Glutamatergic neuron (in vitro differentiated cells): ENCODE measurements around the gene PRDX5. TPM values are rescaled to one million over a fixed set of nuclear protein-coding genes. Genes with fewer than 3 reads are reported as not detected.

ENCODE experiments used
- DNase-seq: peaks from one replicate; pipeline ENCODE4 v3.0.0; 2022
- H3K27ac Mint-ChIP-seq: one replicate; pipeline ENCODE4 v1.8.0; 2020; ENCODE audit warnings: mild to moderate bottlenecking, mixed read lengths, inconsistent platforms; ENCODE audit not compliant: unreplicated experiment
- H3K27me3 Mint-ChIP-seq: one replicate; pipeline ENCODE4 v1.8.0; 2020; ENCODE audit warnings: mild to moderate bottlenecking, moderate library complexity, mixed read lengths, inconsistent platforms; ENCODE audit not compliant: unreplicated experiment
- H3K36me3 Mint-ChIP-seq: one replicate; pipeline ENCODE4 v1.8.0; 2020; ENCODE audit warnings: mild to moderate bottlenecking, mixed read lengths, inconsistent platforms; ENCODE audit not compliant: unreplicated experiment
- H3K4me1 Mint-ChIP-seq: one replicate; pipeline ENCODE4 v1.8.0; 2020; ENCODE audit warnings: mild to moderate bottlenecking, low read depth, mixed read lengths, inconsistent platforms; ENCODE audit not compliant: unreplicated experiment
- H3K4me3 Mint-ChIP-seq: one replicate; pipeline ENCODE4 v1.8.0; 2020; ENCODE audit warnings: mild to moderate bottlenecking, mixed read lengths, inconsistent platforms; ENCODE audit not compliant: unreplicated experiment
- H3K9me3 Mint-ChIP-seq: one replicate; pipeline ENCODE4 v1.8.0; 2020; ENCODE audit warnings: mild to moderate bottlenecking, moderate library complexity, mixed read lengths, inconsistent platforms; ENCODE audit not compliant: unreplicated experiment
- total RNA-seq: library from RNA; stranded (reverse); fragmentation: NEBNext Ultra II Directional; extraction: Animal tissue kit (Norgen Biotek cat#: 25700); gene quantifications from one replicate; pipeline ENCODE4 v1.2.1, GENCODE V29; 2021; ENCODE audit not compliant: unreplicated experiment
- TF ChIP-seq, protein P1 (sequence below): fragments of 200-600 bp; sonication (generic); IDR thresholded peaks from one replicate; pipeline ENCODE4 v1.5.0; 2021; ENCODE audit not compliant: partially characterized antibody, unreplicated experiment

PRDX5 gene
- total RNA-seq, 1 donor from 2014 or later = 418 TPM

DNA sequence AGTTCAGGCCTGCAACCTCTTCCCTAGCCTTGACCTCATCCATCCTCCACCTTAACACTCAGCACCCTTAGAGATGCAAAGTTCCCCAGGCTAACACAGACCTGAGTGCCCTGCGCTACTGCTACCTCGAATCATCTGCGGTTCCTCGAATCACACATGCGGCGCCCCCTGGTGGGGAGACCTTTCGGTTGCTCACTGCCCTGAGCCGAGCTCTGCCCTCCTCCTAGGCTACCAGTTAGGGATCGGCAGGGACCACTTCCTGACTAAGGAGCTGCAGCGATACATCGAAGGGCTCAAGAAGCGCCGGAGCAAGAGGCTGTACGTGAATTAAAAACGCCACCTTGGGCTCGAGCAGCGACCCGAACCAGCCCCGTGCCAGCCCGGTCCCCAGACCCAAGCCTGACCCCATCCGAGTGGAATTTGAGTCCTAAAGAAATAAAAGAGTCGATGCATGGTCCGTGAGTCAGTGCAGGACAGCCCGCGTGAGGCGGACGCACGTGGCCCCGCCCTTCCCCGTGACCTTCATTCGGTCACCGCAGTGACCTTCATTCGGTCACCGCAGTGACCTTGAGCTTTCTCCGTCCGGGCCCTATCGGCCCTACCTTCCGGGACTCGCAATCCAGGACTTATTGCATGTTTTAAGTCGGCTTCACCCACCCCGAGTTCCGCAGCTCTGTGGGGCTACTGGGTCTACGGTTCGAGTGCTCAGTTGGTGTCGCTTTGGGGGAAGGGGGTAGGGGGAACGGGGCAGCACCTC, 13.4 kb upstream of the PRDX5 start:
- peaks cover 4% of the 10 kb centered on the region for H3K9me3 Mint-ChIP-seq
- H3K36me3 Mint-ChIP-seq = no peaks in the 10 kb centered on the region
- H3K4me1 Mint-ChIP-seq = peaks cover 4% of the 10 kb centered on the region
- H3K4me3 Mint-ChIP-seq = peak overlapping the region; percentile 84
- peak; percentile 98 for DNase-seq
- H3K27me3 Mint-ChIP-seq = peaks cover 10% of the 10 kb centered on the region
- TF ChIP-seq, protein P1, sequence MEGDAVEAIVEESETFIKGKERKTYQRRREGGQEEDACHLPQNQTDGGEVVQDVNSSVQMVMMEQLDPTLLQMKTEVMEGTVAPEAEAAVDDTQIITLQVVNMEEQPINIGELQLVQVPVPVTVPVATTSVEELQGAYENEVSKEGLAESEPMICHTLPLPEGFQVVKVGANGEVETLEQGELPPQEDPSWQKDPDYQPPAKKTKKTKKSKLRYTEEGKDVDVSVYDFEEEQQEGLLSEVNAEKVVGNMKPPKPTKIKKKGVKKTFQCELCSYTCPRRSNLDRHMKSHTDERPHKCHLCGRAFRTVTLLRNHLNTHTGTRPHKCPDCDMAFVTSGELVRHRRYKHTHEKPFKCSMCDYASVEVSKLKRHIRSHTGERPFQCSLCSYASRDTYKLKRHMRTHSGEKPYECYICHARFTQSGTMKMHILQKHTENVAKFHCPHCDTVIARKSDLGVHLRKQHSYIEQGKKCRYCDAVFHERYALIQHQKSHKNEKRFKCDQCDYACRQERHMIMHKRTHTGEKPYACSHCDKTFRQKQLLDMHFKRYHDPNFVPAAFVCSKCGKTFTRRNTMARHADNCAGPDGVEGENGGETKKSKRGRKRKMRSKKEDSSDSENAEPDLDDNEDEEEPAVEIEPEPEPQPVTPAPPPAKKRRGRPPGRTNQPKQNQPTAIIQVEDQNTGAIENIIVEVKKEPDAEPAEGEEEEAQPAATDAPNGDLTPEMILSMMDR = peak; percentile 93
- H3K27ac Mint-ChIP-seq = no peak overlapping the region

DNA sequence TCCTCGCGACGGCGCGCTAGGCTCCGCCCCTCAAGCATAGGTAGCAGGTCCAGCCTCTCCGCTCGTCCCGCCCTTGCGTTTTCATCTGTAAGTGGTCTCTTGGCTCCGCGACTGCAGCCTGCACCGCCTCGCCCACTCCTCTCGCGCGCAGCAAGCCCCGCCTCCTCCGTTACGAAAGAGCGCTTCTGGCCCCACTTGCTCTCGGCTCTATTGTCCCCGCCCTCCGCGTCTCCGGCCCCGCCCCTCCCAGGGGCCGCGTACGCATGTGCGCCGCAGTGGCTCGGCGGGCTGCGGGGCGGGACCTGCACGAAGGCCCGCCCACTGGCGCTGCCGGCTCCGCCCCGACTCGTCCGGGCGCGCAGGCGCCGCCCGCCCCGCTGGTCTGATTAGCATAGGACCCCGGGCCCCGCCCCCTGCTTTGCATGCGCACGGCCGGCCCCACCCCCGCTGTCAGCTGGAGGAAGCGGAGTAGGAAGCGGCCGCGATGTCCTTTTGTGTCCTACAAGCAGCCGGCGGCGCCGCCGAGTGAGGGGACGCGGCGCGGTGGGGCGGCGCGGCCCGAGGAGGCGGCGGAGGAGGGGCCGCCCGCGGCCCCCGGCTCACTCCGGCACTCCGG, 12.7 kb upstream of the PRDX5 start, which contains the start of gene ESRRA:
ESRRA (plus strand) TSS at position 450 of the 616 bp plus-strand sequence. CDS start 1,656 bp downstream, outside the sequence.
- H3K27ac Mint-ChIP-seq = peak within 1 kb of the TSS; percentile 62

DNA sequence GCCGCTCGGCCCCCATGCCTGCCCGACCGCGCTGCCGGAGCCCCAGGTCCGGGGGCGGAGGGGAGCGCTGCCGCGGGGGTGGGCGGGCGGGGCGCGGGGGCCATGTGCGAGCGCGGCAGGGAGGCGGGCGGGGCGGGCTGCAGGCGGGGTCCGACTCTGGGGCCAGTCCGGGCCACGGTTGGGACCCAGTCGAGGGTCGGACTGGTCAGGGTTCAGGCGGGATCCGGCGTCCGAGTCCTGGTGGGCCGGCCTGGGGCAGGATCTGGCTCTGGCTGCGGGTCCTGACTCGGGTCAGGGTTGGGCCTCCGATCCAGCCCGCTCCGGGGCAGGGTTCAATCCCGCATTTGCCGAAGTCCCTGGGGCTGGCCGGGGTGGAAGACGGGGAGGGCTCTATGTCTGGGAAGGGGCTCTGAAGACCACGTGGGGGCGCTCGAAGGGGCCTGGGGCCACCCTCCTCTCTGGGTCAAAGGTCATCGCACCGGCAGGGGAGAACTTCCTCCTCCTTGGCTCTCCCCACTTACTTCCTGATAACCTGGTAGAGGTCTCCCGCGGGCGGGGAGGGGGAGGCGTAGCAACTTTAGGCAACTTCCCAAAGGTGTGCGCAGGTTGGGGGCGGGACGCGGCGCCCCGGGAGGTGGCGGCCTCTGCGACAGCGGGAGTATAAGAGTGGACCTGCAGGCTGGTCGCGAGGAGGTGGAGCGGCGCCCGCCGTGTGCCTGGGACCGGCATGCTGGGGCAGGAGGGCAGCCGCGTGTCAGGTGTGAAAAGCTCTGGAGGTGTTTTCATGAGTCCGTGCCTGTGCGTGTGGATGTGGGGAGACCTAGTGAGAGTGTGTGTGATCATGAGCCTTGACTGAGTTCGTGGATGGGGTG, 12.0 kb upstream of the PRDX5 start:
- Mint-ChIP-seq H3K36me3 (no peaks in the 10 kb centered on the region), H3K9me3 (peaks cover 1% of the 10 kb centered on the region), H3K4me3 (peak overlapping the region; percentile 91), H3K27ac (peak overlapping the region; percentile 52), H3K4me1 (peaks cover 4% of the 10 kb centered on the region), H3K27me3 (peaks cover 4% of the 10 kb centered on the region)
- TF ChIP-seq, protein P1 = peak; percentile 28
- peak; percentile 67 for DNase-seq

More for the DNA sequence above, 12.7 kb upstream of the PRDX5 start, which contains the start of gene ESRRA:
- Mint-ChIP-seq H3K9me3 (peaks cover 4% of the 10 kb centered on the region), H3K36me3 (no peaks in the 10 kb centered on the region), H3K4me1 (peaks cover 4% of the 10 kb centered on the region), H3K4me3 (peak within 1 kb of the TSS; percentile 91), H3K27me3 (peaks cover 9% of the 10 kb centered on the region)
- TF ChIP-seq, protein P1 = no peak
- peak; percentile 100 for DNase-seq

DNA sequence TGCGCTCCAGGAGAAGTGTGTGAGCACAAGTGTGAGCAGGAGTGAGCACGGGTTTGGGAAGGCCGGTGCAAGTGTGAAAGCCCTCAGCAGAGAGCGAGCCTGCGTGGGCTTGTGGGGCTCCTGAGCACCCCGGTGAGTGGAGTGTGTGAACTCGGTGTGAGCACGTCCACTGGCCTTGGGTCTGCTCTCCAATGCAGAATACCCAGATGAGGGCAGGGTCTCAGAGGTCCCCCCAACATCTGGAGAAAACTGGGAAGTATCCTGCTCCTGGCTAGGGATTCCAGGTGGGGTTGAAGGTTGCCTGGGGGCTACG, 11.4 kb upstream of the PRDX5 start:
- peaks cover 4% of the 10 kb centered on the region for H3K27me3 Mint-ChIP-seq
- H3K4me3 Mint-ChIP-seq = peak overlapping the region; percentile 91
- peaks cover 1% of the 10 kb centered on the region for H3K9me3 Mint-ChIP-seq
- peaks cover 4% of the 10 kb centered on the region for H3K4me1 Mint-ChIP-seq
- no peak for DNase-seq
- no peaks in the 10 kb centered on the region for H3K36me3 Mint-ChIP-seq
- H3K27ac Mint-ChIP-seq = peak overlapping the region; percentile 52
- TF ChIP-seq, protein P1 = no peak
